K562 (cell line): Measurements from ENCODE around the gene UNC79. TPM values are rescaled to one million over a fixed set of nuclear protein-coding genes. Genes with fewer than 3 reads are reported as not detected.

Experiments used
- ATAC-seq: fragments of 200-7000 bp; cut with Tn5 transposase; 3 replicates; pipeline ENCODE4 v1.9.1; 2020; ENCODE audit warnings: moderate library complexity
- BruUV-seq: library from RNA; stranded (reverse); fragments of 400-500 nt; replicated peaks from 2 replicates; lab custom pipeline; 2021; lab: Mats Ljungman, UMichigan
- CTCF ChIA-PET: fragments of 300-600 bp; formaldehyde crosslinking; extraction: SDS; loops from one replicate; lab custom pipeline; 2021; ENCODE audit warnings: low intra/inter-chr PET ratio; lab: Yijun Ruan, JAX
- POLR2A ChIA-PET: fragments of 300-600, 350-650 bp; sonication (Branson Sonifier 250); formaldehyde crosslinking; extraction: SDS; loops from one replicate; lab custom pipeline; 2021; ENCODE audit warnings: antibody characterized with exemption, inconsistent platforms; lab: Yijun Ruan, JAX
- DNase-seq, 4 experiments: peaks; one replicate each; pipeline versions ENCODE4 v3.0.0 to v3.0.0-alpha.2; 2011 to 2018; ENCODE audit warnings: low spot score in 3 of 4, mixed read lengths in 3 of 4; ENCODE audit errors: extremely low read depth in 1 of 4
- FAIRE-seq: peaks from 2 replicates; lab custom pipeline; 2011; peaks lifted over from hg19 to GRCh38; lab: Jason Lieb, UNC
- H2AFZ ChIP-seq: 2 replicates; pipeline ENCODE4 v1.6.0; 2011; ENCODE audit warnings: low read depth, low read length, control low read depth, inconsistent platforms
- H3K27ac ChIP-seq: fragments of 200-600 bp; 3 replicates; pipeline ENCODE4 v1.8.0; 2011; ENCODE audit warnings: low read depth, mild to moderate bottlenecking, control low read depth, inconsistent platforms, low read length, moderate library complexity, mixed read lengths; ENCODE audit errors: extremely low read depth
- H3K27me3 ChIP-seq, 2 experiments: fragments of 300-600 bp in 1 of 2; 2 replicates in 1 of 2; 3 replicates in 1 of 2; pipeline versions ENCODE4 v1.6.0 to v1.8.0; 2011; ENCODE audit warnings: inconsistent platforms in 2 of 2, low read length in 2 of 2, mild to moderate bottlenecking in 1 of 2, mixed read lengths in 1 of 2, moderate library complexity in 1 of 2; ENCODE audit not compliant: control insufficient read depth in 2 of 2, insufficient read depth in 2 of 2
- H3K36me3 ChIP-seq: fragments of 300-600 bp; 3 replicates; pipeline ENCODE4 v1.8.0; 2011; ENCODE audit warnings: mild to moderate bottlenecking, low read length, inconsistent platforms; ENCODE audit not compliant: control insufficient read depth, insufficient read depth
- H3K4me1 ChIP-seq, 2 experiments: fragments of 200-600 bp in 1 of 2; replicated peaks in 1 of 2; 2 replicates in 1 of 2; 3 replicates in 1 of 2; pipeline versions ENCODE4 v1.5.1 to v1.8.0; 2011; ENCODE audit warnings: inconsistent platforms in 2 of 2, low read length in 2 of 2, mild to moderate bottlenecking in 1 of 2, mixed read lengths in 1 of 2, moderate library complexity in 1 of 2; ENCODE audit not compliant: control insufficient read depth in 2 of 2, insufficient read depth in 2 of 2
- H3K4me2 ChIP-seq: 2 replicates; pipeline ENCODE4 v1.6.1; 2011; ENCODE audit warnings: low read length, control low read depth, inconsistent platforms, mixed read lengths; ENCODE audit not compliant: insufficient read depth
- H3K4me3 ChIP-seq: fragments of 200-600 bp; sonication (generic), shearing (Covaris generic); 2 replicates; pipeline ENCODE4 v1.5.1; 2016; ENCODE audit warnings: control low read depth, inconsistent platforms
- H3K79me2 ChIP-seq: fragments of 200-600 bp; 3 replicates; pipeline ENCODE4 v1.8.0; 2011; ENCODE audit warnings: low read length, inconsistent platforms; ENCODE audit not compliant: control insufficient read depth, insufficient read depth
- H3K9ac ChIP-seq, 2 experiments: 2 replicates each; pipeline versions ENCODE4 v1.6.0 to v1.6.1; 2011; ENCODE audit warnings: low read depth in 2 of 2, low read length in 2 of 2, control low read depth in 1 of 2, inconsistent platforms in 1 of 2, mild to moderate bottlenecking in 1 of 2, mixed read lengths in 1 of 2; ENCODE audit not compliant: insufficient read depth in 1 of 2
- H3K9me1 ChIP-seq: one replicate; pipeline ENCODE4 v1.6.0; 2011; ENCODE audit warnings: inconsistent platforms, mild to moderate bottlenecking, low read length, moderate library complexity; ENCODE audit not compliant: control insufficient read depth, insufficient read depth
- H3K9me3 ChIP-seq: replicated peaks from 2 replicates; pipeline ENCODE4 v1.5.1; 2011; ENCODE audit warnings: low read depth, low read length, inconsistent platforms; ENCODE audit not compliant: control insufficient read depth, insufficient read depth
- H4K20me1 ChIP-seq: replicated peaks from 2 replicates; pipeline ENCODE4 v1.6.1; 2011; ENCODE audit warnings: low read length, inconsistent platforms, mixed read lengths; ENCODE audit not compliant: control insufficient read depth, insufficient read depth
- KAT2B ChIP-seq: IDR thresholded peaks from one replicate; pipeline ENCODE4 v1.6.1; 2012; ENCODE audit warnings: low read depth, mild to moderate bottlenecking, control low read depth, inconsistent platforms, low read length, moderate library complexity
- PATZ1 ChIP-seq: fragments of 250-450 bp; sonication (Bioruptor Pico); IDR thresholded peaks from 2 replicates; pipeline ENCODE4 v1.5.0; 2020; ENCODE audit warnings: mild to moderate bottlenecking, borderline replicate concordance
- TEAD4 ChIP-seq, 2 experiments: sonication (generic) in 1 of 2; formaldehyde crosslinking in 1 of 2; IDR thresholded peaks; 2 replicates each; pipeline versions ENCODE4 v1.6.1 to v1.8.0; 2012 to 2022; ENCODE audit warnings: borderline replicate concordance in 1 of 2, inconsistent platforms in 1 of 2, low read length in 1 of 2, mild to moderate bottlenecking in 1 of 2, missing genetic modification reagents in 1 of 2
- ZNF165 ChIP-seq: fragments of 250-450 bp; sonication (Bioruptor Pico); IDR thresholded peaks from 2 replicates; pipeline ENCODE4 v1.4.0; 2020; ENCODE audit warnings: borderline replicate concordance
- whole genome bisulfite sequencing: fragments of 100-300 bp; shearing (Covaris generic); methylation state at CpG from one replicate; pipeline ENCODE4 v1.1.6; 2016; ENCODE audit warnings: low coverage, mixed read lengths; ENCODE audit not compliant: insufficient coverage; ENCODE audit errors: missing lambda C conversion rate; 5-methylcytosine and 5-hydroxymethylcytosine counted together
- in situ Hi-C: fragments of 300-500 bp; cut with MboI; formaldehyde crosslinking; loops from 4 replicates; pipeline ENCODE4 v1.15.0; 2018; ENCODE audit warnings: inconsistent platforms, mixed read lengths
- intact Hi-C: fragments of 100-400 bp; cut with micrococcal nuclease; formaldehyde crosslinking; loops from 2 replicates; pipeline ENCODE4 v1.14.2; 2022
- polyA plus RNA-seq, 8 experiments: library from polyadenylated mRNA; depleted of rRNA in 4 of 8; stranded (reverse) in 5 of 8; unstranded in 3 of 8; fragments of >200 nt; fragmentation: Nextera tagmentation in 2 of 8; fragmentation: Illumina TruSeq in 1 of 8; extraction: Ambion mirVana in 2 of 8; extraction: Trizol in 1 of 8; gene quantifications; 2 replicates each; pipeline versions ENCODE4 v1.2.1 to v1.2.3, GENCODE V29; 2011 to 2014; ENCODE audit warnings: inconsistent platforms in 1 of 8, missing spikeins in 1 of 8
- total RNA-seq, 7 experiments: library from RNA; depleted of rRNA in 6 of 7; stranded (reverse); fragments of >200 nt in 6 of 7; fragmentation: Illumina TruSeq in 2 of 7; extraction: Trizol in 2 of 7; gene quantifications; 2 replicates each; pipeline versions ENCODE4 v1.2.1 to v1.2.3, GENCODE V29; 2011 to 2021; ENCODE audit warnings: low replicate concordance in 1 of 7

Gene UNC79
- total and polyA plus RNA-seq, 9 of the 15 experiments (the other 6 are each of a cell fraction or from before 2014, with no cell fraction given) = under 0.01 to 0.04 (median 0.01) TPM; not detected in 6

- no peaks in the 10 kb centered on the region for H3K4me1 ChIP-seq
- H3K27me3 ChIP-seq = peaks cover 0 to 15% of the 10 kb centered on the region in 2 experiments; a peak in 1 of 5 replicates
- H3K27ac ChIP-seq = no peak overlapping the region
- no peaks in the 10 kb centered on the region for H3K9me1 ChIP-seq
- ATAC-seq = no peak
- no peak overlapping the region for H3K4me2 ChIP-seq
- 2% methylated on average over 23 of the region's 25 CpGs for WGBS
- no peak overlapping the region for H3K4me3 ChIP-seq
- in situ Hi-C loops (no loop called here), intact Hi-C loops (no loop called here)
- TF ChIP-seq KAT2B (no peak), ZNF165 (CRISPR knock-in tag) (no peak), TEAD4 (IDR thresholded peaks at IDR 0.05; ENCODE audit: low read length) (no peak), TEAD4 (CRISPR knock-in tag; IDR thresholded peaks at IDR 0.05; ENCODE audit: borderline replicate concordance) (no peak), PATZ1 (CRISPR knock-in tag) (no peak)
- H2AFZ ChIP-seq = no peak overlapping the region
- no peak for FAIRE-seq
- H3K9ac ChIP-seq = no peak overlapping the region
- no peaks in the 10 kb centered on the region for H3K79me2 ChIP-seq
- POLR2A ChIA-PET = interaction anchor here (0.6 kb wide), 1 partner anchor 1056 kb away, joined by 3 read pairs; no protein-coding TSS in a partner anchor
- H3K36me3 ChIP-seq = no peaks in the 10 kb centered on the region
- no peak for DNase-seq
- CTCF ChIA-PET = no interaction called here
- H4K20me1 ChIP-seq = no peaks in the 10 kb centered on the region
- BruUV-seq = no TSS peak
- H3K9me3 ChIP-seq = no peaks in the 10 kb centered on the region
Measured at GRCh38 chr14:93748208-93749075, 317.7 kb downstream of the UNC79 start.
